HL-60/S4 (cell line): ENCODE results near the gene CASZ1.

Experiments used
- in situ Hi-C: fragments of 300-500 bp; cut with MboI; formaldehyde crosslinking; loops from 2 replicates; pipeline ENCODE4 v1.14.3; 2022; ENCODE audit warnings: low sequenced_read_pairs

Gene CASZ1

DNA sequence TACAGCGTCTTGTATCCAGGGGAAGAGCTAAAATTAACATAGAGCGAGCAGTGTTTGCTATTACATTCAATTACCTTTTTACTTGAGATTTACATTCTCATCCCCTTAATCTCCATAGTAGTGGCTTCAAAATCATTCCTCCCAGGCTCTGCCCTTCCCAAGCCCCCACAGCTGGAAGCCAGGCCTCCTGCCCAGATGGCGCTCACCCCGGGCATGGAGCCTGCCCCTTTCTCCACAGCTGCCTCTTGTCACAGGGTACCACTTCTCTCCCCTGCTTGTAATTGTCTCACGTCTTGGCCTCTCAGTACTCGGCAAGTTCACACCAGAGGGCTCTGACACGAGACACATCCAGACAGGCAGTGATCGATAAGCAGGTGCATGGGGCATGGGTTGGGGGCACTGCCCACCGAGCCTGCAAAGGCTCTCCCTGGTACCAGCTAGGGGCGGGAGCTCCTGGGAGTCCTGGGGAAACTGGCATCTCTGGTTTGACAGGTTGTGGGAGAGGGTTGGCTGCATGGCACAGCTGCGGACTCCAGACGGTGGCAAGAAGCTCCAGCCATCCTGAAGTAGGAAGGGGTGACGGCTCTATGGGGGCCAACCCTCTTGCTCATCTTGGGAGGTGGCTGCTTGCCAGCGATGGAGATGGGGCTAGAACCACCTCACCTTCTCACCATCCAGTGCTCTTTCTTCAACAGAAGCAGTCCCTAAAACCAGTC is 20.1 kb downstream of the CASZ1 start:
- in situ Hi-C loops, result no loop called here

DNA sequence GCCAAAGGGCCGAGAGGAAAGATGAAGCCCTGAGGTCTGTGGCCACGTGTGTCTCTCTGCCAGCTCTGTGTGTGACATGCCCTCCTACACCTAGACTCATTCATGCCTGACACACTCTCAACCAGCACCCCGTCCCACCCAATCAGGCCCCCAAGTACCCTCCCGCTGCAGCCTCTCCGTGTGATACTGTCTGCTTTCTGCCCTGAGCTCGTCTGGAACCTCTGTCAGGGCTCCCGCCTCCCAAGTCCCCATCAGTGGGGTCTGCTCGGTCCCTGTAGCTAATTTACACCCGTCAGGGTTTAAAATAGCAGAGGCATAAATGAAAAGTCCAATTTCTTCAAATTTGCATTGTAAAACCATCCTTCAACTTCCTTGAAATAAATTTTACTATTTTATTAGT is 20.7 kb downstream of the CASZ1 start:
- in situ Hi-C loops, result no loop called here

DNA sequence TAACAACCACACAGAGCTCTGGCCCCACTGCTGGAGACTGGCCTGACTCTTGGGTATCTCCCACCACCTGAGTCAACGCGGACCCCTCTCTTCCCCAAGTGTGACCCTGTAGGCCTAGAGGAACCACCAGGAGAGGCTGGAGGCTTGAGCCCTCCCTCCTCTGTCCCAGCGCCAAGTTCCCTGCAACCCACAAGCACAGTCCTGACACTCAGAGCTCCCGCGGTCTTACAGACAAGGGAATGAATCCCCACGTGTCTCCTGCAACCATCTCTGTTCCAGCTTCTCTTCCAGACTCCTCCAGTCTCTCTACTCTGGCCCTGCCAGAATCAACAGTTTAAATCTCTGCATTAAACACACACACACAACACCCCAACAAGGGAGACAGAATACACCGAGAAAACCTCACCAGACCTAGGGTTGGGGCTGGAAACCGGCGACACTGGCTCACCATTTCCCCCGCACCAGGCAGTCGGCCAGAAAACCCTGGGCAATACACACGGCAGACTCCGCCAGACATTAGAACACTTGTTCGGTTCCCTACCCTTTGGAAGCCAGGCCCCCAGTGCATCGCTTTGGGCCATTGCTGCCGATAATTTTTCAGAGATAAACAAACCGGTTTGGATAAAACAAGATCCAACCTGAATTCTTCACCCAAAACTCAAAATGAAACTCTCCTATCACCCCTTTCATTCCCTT is 21.7 kb downstream of the CASZ1 start:
- in situ Hi-C loops, result no loop called here

DNA sequence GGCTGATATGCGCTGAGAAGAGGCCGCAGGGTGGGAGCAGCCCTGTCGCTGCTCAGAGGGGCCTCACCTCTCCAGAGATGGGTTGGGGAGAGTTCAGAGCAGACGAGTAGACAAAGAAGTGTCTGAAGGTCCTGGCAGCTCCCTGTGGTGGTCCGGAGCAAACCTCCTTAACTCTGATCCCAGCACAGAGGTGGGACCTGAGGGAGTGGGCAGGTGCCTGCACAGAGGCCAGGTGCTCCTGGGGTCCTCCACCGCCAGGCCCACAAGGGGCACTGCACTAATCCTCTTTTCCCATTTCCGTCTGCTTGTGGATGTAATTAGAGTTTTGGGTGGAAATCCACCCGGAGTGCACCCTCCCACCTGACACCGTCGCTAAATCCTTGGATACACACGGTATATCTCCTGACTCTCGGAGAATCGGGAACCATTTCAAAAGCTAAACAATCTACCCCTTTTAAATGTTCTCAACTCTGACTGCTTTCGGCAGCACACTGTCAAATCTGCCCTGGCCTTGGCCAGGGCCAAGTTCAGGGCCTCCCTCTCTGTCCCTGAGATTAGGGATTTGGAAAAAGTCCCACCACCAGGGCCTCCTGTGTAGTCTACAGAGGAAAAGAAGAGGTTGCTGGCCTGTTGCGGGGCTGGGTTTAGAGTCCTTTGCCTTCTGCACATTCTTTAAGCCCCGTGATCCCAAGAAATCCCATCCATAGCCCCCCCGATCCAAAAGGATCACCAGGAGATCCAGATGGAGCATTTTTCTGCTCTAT is 22.4 kb downstream of the CASZ1 start:
- in situ Hi-C loops, result no loop called here

DNA sequence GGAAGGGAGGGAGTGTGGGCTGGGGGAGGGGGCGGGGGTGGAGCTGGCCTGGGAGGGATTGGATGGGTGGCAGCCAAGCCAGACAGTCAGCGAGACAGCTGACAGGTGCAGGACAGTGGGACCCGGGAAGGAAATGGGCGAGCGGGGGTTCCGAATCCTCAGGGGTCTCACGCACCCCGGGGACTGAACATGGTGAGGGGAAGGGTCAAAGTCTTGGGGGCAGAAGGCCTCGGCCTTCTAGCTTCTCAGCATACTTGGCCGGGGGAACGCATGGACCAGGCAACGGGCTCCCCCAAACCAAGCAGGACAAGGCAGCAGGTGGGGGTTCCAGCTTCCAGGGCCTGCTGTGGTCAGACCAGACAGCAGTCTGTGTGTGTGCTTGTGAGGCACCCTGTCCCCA is 23.1 kb downstream of the CASZ1 start:
- in situ Hi-C loops, result no loop called here

DNA sequence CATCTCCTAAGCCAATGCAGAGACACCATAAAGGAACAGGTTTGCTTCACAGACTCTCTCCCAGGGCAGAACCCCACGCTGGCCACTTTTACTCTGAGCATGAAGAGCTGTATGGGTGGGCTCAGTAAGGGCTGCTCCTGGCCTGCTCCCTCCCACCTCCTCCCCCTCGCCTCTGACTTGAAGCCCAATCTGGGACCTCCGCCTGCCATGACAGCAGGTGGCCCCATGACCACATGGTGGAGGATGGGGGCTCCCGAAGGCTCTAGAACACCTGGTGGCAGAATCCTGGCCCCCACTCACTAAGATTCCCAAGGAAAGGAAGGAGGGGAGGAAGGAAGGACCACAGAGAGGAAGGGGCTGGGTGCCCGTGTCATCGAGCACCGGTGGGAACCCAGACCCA is 23.7 kb downstream of the CASZ1 start:
- in situ Hi-C loops, result no loop called here

DNA sequence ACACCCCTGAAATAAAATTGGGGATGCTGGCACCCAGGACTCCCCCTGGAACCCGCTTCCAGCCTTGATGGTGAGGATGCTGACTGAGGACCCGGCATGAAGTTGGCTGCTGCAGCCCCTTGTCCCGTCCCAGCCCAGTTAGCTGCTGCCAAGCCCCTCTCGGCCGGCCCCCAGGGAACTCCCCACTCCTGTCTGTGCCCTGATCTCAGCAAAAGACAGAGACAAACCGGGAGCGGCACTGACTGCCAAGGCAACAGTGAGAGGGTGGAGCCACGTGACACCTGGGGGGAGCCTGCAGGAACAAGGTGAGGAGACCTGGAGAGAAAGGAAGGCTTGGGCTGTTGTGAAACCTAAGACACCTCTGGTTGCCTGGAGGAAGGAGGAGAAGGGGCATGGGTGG is 24.7 kb downstream of the CASZ1 start:
- in situ Hi-C loops, result no loop called here

DNA sequence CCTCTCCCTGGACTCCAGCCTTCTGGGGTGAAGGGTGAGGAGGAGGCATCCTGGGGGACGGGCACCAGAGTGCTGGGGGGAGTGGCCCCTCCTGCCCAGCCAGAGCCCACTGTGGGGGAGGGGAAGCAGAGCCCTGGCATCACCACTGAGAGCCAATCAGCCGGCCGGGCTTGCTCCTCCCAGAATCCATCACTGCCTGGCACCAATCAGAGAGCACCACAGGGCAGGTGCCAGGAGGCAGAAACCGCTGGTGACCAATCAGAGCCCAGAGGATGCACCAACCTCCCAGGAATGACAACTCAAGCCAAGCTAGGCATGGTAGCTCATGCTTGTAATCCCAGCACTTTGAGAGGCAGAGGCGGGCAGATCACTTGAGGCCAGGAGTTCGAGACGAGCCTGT is 27.9 kb downstream of the CASZ1 start:
- in situ Hi-C loops, result no loop called here

DNA sequence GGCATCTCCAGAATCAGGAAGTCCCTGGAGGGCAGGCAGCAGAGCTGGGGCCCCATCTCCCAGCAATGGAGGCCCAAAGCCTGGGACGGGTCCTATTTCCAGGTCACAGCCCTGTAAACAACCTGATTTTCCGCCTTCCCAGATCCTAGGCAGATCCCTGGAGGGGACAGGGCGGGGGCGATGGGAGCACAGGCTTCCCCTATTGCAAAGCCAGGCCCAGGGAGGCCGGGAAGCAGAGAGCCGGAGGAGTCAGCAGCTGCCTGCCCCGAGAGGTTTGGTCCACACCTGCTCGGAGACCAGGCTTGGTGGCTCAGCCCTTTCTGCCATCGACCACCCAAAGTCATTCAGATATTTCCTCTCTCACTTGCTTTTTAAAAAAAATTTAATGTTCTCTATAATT is 29.2 kb downstream of the CASZ1 start:
- in situ Hi-C loops, result no loop called here

DNA sequence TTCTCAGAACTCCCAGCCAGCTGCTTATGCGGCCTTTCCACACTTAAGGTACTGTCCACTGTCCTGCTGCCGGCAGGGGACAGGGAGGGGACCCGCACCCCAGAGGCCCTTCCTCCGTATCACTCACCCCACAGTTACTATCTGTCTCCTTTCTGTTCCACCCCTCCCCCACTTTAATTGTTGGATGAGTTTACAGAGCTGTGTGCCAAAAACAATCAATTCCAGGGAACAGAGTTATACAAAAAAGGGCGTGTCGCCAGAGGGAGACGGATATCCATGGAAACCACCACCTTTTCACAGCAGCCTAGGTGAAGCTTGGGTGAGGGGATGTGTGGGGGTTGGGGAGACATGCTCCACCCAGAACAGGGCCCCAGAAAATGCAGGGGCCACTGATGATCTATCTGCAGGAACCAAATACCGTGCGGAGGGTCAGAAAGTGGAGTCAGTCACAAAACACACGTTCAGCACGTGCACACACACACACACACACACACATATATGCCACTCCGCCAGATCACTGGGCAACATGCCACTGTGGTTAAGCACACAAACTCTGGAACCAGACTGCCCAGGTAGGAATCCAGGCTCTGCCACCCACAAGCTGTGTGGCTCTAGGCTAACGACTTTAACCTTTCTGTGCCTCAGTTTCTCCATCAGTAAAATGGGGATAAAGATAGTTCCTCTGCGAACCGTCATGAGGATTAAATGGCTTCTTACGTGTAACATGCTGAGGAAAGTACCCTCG is 30.5 kb downstream of the CASZ1 start:
- in situ Hi-C loops, result no loop called here

DNA sequence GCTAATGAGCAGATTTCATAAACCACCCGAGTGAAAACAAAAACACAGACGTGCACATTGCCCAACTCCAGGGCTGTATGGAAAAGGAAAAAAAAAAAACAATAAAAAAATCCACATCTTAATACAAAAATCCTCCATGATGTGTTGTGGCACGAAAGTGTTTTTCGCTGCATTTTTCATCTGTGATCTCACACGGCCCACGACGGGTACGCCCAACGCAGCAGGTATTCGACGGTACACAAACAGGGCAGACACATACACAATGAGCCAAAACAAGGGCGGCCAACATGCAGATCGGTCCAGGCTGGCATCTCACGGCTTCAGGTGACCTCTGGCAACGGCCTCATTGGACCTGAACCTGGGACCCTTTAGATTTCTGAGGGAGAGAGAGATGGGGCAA is 31.1 kb downstream of the CASZ1 start:
- in situ Hi-C loops, result no loop called here

DNA sequence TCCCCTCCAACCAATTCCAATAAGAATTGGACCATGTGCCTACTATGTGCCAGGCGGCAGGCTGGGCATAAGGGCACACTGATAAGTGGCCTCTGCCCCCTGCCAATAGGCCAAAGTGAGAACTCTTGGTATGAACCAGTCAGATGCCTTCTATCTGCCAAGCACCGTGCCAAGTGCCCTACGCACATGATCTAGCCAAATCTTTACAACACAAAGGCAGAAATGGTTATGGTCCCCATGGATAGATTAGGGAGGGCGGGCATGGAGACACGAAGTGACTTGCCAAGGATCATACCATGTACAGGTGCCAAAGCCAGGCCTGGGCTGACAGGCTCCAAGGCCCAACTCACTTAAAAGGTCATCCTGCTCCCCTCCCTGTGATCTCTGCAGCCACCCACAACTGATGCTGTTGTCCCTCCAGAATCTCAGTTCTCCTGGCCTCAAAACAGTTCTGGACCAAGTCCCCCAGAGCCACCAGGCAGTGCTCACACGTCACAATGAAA is 32.1 kb downstream of the CASZ1 start:
- in situ Hi-C loops, result no loop called here

DNA sequence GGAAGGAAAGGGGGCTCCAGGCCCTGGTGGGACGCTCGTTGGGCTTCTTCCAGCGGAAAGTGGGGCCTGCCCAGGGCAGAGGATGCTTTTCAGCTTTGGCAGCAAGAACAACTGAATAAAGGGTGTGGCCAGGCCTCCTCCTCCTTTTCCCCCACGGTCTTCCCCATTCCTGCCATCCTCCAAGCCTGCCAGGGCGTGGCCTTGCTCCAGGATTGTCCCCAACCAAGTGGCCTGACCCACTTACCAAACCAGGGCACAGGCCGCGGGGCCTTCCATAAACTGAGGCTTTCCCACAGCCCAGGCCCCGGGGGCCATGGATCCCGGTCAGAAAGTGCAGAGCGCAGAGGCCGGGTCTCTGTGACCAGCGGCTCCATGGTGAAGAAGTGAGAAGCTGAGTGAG is 33.6 kb downstream of the CASZ1 start:
- in situ Hi-C loops, result no loop called here

DNA sequence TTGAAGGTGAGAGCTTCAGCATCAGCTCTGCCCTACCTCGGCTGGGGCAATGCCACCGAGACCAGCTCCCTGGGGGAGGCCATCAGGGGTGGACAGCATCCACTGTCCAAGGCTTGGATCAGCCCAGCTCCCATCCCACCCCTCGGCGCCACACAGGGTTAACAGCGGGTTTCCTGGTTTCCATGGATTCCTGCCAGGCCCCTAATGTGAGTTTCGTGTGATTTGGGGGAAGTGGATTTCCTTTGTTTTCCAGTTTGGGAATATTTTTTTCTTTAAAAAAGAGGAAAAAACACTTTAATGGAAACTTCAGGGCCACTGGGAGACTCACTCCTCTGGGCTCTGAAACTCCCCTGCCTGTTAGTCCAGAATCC is 34.3 kb downstream of the CASZ1 start:
- in situ Hi-C loops, result no loop called here

DNA sequence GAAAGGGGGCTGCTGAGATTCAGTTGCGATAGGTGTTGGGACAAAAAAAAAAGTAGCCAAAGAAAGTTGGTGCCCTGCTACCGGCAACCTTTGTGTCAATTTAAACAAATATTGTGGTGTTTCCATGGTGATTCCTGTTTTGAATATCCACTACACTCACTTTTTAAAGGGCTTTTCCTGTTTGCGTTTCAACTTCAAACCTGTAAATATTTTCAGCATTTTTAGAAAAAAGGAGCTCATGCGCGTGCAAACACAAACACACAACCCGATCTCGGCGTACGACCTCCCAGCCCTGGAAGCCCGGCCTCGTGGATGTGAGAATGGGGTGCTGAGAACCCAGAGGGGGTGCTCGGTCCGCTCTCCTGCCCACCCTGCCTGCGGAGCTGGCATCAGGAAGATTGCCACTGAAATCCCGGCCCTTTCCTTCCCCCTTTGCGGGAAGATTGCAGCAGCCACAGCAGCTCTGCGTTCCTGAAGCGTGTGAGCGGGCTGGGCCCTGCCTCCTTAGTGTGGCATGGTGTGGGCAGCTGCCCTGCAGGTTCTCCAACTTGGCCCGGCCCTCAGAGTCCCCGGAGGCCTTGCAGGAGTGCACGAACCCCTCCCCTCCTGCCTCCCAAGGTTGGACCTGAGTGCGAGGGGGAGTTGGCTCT is 34.8 kb downstream of the CASZ1 start:
- in situ Hi-C loops, result no loop called here

DNA sequence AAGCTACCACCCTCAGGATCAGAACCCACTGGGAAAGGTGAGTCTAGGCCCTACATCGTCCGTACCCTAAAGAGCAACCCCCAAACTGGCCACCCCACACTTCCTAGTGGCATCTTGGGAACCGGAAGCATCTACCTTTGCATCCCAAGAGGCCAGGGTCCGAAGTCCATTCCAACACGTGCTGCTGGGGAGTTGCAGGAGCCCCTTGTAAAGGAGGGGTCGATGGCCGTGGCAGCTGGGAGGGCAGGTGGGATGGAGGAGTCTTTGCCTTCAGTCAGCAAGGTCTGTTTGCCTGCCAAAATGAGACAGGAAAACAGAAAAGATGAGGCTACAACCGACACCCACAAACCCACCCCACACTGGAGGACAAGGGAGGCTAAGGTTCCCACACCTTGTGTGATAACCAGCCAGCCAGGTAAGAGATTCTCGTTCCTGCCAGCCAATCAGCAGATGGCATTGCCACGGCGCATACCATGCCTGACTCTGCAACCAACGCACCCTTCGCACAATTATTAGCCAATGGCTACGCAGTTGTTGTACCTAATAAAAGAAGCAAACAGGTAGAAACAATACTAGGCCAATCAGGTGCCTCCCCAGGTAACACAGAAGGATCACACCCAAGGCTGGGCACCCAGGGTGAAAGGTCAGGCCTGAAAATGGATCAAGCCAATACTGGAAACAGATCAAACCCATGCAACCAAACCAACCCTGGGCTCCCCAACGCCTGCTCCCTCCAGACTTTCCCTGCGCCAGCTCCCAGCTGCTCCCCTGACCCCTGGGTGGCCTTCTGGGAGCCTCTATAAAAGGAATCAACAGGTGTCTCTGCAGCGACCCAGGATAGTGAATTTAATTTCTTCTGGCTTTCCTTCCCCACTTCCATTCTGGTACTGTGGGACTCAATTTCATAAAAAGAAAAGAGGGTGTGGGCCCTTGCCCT is 35.6 kb downstream of the CASZ1 start:
- in situ Hi-C loops, result no loop called here

DNA sequence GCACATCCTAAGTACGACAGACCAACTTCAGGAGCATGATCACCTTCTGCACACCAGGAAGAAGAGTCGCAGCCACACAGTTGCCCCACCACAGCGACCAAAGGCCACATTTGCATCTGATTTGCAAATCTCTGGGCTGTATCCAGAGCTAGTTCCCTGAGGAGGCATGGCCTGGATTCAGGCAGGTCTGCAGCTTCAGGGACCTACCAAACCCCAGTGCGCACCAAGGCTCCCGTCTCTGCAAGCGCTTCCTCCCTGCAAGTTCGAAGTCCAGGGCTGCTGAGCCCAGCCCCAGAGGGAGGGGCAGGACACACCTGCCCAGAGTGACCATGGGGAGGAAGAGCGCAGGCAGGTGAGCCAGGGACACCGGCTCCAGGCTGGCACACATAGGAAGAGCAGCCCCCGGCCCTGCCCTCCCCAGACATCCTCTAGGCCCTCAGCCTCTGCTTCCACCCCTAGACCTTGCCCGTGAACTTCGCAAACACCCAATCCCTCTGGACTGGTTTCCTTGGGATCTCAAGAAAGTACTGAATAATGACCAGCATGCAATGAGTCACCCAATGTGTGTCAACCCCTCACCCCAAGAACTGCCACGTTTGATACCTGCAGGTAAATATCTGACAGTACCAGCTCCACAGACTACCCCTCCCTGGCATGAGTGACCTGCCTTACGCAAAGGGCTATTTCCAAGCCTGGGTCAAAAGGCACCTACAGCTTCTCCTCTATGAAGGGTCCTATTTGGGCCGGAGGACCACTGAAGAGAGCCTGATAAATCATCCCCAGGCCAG is 36.8 kb downstream of the CASZ1 start:
- in situ Hi-C loops, result no loop called here

DNA sequence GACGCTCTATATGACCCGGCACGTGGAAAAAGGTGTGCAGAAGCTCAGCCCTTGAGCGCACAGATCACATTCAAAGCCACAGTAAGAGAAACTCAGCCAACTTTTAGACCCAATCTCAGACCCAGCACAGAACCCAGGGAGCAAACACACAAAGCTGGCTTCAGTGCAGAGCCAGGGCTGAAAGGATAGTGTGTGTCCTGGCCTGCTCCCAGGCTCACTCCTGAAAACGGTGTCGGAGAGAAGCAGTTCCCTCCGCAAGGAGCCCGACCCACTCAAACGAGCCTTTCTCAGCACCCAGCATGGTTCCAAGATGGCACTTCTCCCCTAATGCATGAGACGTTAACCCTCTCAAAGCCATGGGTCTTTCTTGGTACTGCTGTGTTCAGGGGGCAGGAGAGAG is 39.6 kb downstream of the CASZ1 start:
- in situ Hi-C loops, result no loop called here

DNA sequence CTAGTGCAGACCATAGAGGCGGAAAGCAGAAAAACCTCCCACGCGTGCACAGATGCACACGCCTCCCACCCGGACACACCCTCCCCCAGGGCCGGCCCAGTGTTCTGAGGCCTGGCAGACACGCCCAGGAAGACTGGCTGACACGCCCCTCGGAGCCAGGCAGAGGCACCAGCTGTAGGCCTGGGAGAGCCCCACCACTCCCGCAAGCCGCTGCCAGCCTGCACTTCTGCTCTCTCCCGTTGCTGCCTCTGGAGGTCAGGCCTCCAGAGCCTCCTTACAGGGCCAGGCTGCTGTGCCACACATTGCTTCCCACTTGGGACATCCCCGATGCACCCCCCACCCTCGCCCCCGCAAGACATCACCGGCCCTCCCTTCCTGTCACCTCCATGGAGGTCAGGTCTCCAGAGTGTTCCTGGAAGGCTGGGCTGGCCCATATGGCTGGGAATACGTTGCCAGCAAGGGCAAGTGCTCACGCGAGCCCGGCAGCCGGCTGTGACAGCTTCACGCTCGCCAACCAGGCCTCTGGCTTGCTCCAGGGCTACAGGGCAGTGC is 40.4 kb downstream of the CASZ1 start:
- in situ Hi-C loops, result no loop called here
